Lower lobe of right lung (tissue), 2 donors: Measurements from ENCODE around the gene NKAIN1. TPM values are rescaled to one million over a fixed set of nuclear protein-coding genes. Genes with fewer than 3 reads are reported as not detected.

Experiments used
- ATAC-seq, 2 donors: fragments of 200-7000 bp; cut with Tn5 transposase; one replicate each; pipeline ENCODE4 v1.9.1; 2020 to 2022; ENCODE audit warnings: mild to moderate bottlenecking in 2 of 2, moderate library complexity in 2 of 2
- DNase-seq: peaks from one replicate; pipeline ENCODE4 v3.0.0-alpha.2; 2020
- H3K27ac ChIP-seq: fragments of 200-600 bp; one replicate; pipeline ENCODE4 v1.8.0; 2022
- H3K27me3 ChIP-seq: fragments of 200-600 bp; one replicate; pipeline ENCODE4 v1.8.0; 2022; ENCODE audit warnings: low read depth
- H3K36me3 ChIP-seq: fragments of 200-600 bp; one replicate; pipeline ENCODE4 v1.8.0; 2022; ENCODE audit warnings: mild to moderate bottlenecking
- H3K4me1 ChIP-seq: fragments of 200-600 bp; one replicate; pipeline ENCODE4 v1.8.0; 2022
- H3K4me3 ChIP-seq: fragments of 200-600 bp; one replicate; pipeline ENCODE4 v1.8.0; 2022; ENCODE audit warnings: mild to moderate bottlenecking
- H3K9me3 ChIP-seq: fragments of 200-600 bp; one replicate; pipeline ENCODE4 v1.8.0; 2022
- intact Hi-C: fragments of 100-400 bp; cut with DNase I; formaldehyde crosslinking; loops from one replicate; pipeline ENCODE4 v1.11.0; 2022
- total RNA-seq: library from RNA; stranded (reverse); fragmentation: NEBNext Ultra II Directional; extraction: Animal tissue kit (Norgen Biotek cat#: 25700); gene quantifications from one replicate; pipeline ENCODE4 v1.2.1, GENCODE V29; 2021
- TF ChIP-seq, protein P1 (sequence below): fragments of 200-600 bp; IDR thresholded peaks from one replicate; pipeline ENCODE4 v1.8.0; 2022; ENCODE audit warnings: antibody characterized with exemption, mild to moderate bottlenecking
- donor health status: DM: no; HTN: yes; CAD: no; lungs with severe emphysema.

NKAIN1 gene
- total RNA-seq, 1 donor from 2014 or later = not detected

DNA sequence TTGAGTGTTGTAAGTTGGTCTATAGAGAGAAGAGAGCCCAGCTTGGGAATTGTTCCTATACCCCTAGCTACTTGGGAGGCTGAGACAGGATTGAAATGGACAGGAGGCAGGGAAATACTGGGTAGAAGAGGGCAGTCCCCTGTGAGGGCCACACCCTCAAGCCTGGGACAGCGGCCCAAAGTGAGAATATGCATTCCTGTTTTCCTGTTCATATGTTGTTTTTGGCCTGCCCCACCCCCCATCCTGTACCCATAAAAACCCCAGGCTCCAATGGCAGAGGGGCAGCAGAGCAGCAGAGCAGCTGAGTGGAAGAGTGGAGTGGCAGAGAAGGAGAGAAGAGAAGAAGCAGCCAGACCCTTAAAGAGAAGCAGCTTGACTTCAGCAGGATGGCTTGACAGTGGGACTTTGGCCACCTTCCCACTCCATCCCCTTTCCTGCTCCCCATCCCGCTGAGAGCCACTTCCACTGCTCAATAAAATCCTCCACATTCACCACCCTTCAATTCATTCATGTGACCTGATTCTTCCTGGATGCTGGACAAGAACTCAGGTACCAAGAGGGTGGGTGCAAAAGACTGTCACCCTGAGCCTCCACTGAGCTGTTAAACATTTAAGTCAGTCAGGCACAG lies 103.6 kb downstream of the NKAIN1 start:
- Histone ChIP-seq H3K4me1 (no peaks in the 10 kb centered on the region), H3K36me3 (no peaks in the 10 kb centered on the region), H3K9me3 (no peaks in the 10 kb centered on the region), H3K27me3 (no peaks in the 10 kb centered on the region), H3K4me3 (no peak overlapping the region), H3K27ac (no peak overlapping the region)
- DNase-seq (no peak), ATAC-seq (no peak)
- intact Hi-C loops = no loop called here
- TF ChIP-seq, protein P1, sequence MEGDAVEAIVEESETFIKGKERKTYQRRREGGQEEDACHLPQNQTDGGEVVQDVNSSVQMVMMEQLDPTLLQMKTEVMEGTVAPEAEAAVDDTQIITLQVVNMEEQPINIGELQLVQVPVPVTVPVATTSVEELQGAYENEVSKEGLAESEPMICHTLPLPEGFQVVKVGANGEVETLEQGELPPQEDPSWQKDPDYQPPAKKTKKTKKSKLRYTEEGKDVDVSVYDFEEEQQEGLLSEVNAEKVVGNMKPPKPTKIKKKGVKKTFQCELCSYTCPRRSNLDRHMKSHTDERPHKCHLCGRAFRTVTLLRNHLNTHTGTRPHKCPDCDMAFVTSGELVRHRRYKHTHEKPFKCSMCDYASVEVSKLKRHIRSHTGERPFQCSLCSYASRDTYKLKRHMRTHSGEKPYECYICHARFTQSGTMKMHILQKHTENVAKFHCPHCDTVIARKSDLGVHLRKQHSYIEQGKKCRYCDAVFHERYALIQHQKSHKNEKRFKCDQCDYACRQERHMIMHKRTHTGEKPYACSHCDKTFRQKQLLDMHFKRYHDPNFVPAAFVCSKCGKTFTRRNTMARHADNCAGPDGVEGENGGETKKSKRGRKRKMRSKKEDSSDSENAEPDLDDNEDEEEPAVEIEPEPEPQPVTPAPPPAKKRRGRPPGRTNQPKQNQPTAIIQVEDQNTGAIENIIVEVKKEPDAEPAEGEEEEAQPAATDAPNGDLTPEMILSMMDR = no peak

DNA sequence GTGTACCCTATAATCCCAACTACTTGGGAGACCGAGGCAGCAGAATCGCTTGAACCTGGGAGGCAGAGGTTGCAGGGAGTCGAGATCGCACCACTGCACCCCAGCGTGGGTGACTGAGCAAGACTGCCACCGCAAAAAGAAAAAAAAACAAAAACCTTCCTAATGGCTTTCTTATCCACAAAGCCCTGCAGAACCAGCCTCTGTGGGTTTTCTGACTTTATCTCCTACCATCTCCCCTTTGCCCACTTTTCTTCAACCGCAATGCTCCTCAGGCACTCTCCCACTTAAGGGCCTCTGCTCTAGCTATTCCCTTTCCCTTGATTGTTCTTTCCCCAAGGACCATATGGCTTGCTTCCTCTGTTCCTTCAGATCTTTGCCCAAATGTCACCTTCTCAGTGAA lies 106.3 kb downstream of the NKAIN1 start:
- Histone ChIP-seq H3K36me3 (no peaks in the 10 kb centered on the region), H3K4me1 (no peaks in the 10 kb centered on the region), H3K27ac (no peak overlapping the region), H3K4me3 (no peak overlapping the region), H3K9me3 (no peaks in the 10 kb centered on the region), H3K27me3 (no peaks in the 10 kb centered on the region)
- intact Hi-C loops = no loop called here
- TF ChIP-seq, protein P1 = no peak
- ATAC-seq = no peak
- DNase-seq = no peak

Other genes with a start within 250 kb of the NKAIN1 start
- gene PUM1, start 174.2 kb downstream of the NKAIN1 start, total RNA-seq = 121 TPM
- 38.3 TPM for gene SNRNP40, start 56.9 kb upstream of the NKAIN1 start, total RNA-seq
- gene ZCCHC17, start 57.1 kb upstream of the NKAIN1 start, total RNA-seq = 22.5 TPM
- 24.5 TPM for gene FABP3, start 133.2 kb upstream of the NKAIN1 start, total RNA-seq
- 32.3 TPM for gene SERINC2, start 173.3 kb upstream of the NKAIN1 start, total RNA-seq